ENCODE measurements around the gene BACH2.

Gene BACH2

DNA sequence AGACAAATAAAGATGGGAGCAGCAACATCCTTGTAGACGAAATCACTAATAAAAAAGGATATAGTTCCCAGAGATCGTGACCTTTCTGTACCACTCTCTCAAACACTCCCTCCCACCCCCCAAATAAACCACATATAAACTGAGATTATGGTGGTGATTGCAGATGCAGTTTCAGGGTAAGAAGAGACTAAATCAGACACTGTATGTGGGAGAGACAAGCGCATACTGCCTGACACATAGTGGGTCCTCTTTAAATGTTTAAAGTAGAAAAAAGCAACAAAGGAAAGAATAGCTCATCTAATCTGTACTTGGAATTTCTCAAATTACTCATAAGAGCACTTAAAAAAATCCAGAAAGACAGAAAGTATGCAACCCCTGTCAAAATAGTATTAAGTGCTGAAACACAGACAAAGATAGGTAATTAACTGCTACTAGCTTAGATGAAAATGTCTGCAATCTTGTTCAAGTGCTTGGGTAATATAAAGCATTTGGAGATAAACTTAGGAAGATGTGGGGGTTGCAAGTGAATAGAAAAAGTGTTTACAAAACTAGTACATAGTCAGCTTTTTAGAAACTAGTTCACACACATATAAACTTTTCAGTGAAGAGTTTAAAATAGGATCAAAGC lies 151.6 kb downstream of the BACH2 start:
- Histone ChIP-seq H3K36me3 (ENCODE audit: insufficient read depth) (no peaks in the 10 kb centered on the region), H3K4me3 (IDR thresholded peaks at IDR 0.05; ENCODE audit: insufficient read depth, low read depth, low read length) (no peak overlapping the region), H3K27ac (no peak overlapping the region), H2AFZ (ENCODE audit: low read depth) (no peak overlapping the region), H3K79me2 (ENCODE audit: insufficient read depth, low read depth) (no peaks in the 10 kb centered on the region), H3K9ac (no peak overlapping the region), H3K4me2 (peak overlapping the region; percentile 7; the same call in 1 of the 2 replicates), H4K20me1 (ENCODE audit: insufficient read depth) (no peaks in the 10 kb centered on the region), H3K27me3 (ENCODE audit: insufficient read depth, low read depth) (no peaks in the 10 kb centered on the region), H3K4me1 (ENCODE audit: low read depth, poor library complexity, severe bottlenecking) (peaks cover 14% of the 10 kb centered on the region)
- TF ChIP-seq, protein P1, sequence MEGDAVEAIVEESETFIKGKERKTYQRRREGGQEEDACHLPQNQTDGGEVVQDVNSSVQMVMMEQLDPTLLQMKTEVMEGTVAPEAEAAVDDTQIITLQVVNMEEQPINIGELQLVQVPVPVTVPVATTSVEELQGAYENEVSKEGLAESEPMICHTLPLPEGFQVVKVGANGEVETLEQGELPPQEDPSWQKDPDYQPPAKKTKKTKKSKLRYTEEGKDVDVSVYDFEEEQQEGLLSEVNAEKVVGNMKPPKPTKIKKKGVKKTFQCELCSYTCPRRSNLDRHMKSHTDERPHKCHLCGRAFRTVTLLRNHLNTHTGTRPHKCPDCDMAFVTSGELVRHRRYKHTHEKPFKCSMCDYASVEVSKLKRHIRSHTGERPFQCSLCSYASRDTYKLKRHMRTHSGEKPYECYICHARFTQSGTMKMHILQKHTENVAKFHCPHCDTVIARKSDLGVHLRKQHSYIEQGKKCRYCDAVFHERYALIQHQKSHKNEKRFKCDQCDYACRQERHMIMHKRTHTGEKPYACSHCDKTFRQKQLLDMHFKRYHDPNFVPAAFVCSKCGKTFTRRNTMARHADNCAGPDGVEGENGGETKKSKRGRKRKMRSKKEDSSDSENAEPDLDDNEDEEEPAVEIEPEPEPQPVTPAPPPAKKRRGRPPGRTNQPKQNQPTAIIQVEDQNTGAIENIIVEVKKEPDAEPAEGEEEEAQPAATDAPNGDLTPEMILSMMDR (conservative IDR thresholded peaks at IDR 0.05; ENCODE audit: low read depth, low read length): no peak

GRCh38 chr6:90144396-90144795 lies 152.2 kb downstream of the BACH2 start:
- H3K4me1 ChIP-seq (ENCODE audit: low read depth, poor library complexity, severe bottlenecking): peaks cover 14% of the 10 kb centered on the region
- H3K4me2 ChIP-seq: peak overlapping the region; percentile 7; the same call in 1 of the 2 replicates
- TF ChIP-seq, protein P1 (conservative IDR thresholded peaks at IDR 0.05; ENCODE audit: low read depth, low read length): no peak
- H3K27ac ChIP-seq: no peak overlapping the region
- H3K27me3 ChIP-seq (ENCODE audit: insufficient read depth, low read depth): no peaks in the 10 kb centered on the region
- no peaks in the 10 kb centered on the region for H3K36me3 ChIP-seq (ENCODE audit: insufficient read depth)
- H2AFZ ChIP-seq (ENCODE audit: low read depth): no peak overlapping the region
- no peaks in the 10 kb centered on the region for H4K20me1 ChIP-seq (ENCODE audit: insufficient read depth)
- H3K79me2 ChIP-seq (ENCODE audit: insufficient read depth, low read depth): no peaks in the 10 kb centered on the region
- H3K4me3 ChIP-seq (IDR thresholded peaks at IDR 0.05; ENCODE audit: insufficient read depth, low read depth, low read length): no peak overlapping the region
- H3K9ac ChIP-seq: no peak overlapping the region

DNA sequence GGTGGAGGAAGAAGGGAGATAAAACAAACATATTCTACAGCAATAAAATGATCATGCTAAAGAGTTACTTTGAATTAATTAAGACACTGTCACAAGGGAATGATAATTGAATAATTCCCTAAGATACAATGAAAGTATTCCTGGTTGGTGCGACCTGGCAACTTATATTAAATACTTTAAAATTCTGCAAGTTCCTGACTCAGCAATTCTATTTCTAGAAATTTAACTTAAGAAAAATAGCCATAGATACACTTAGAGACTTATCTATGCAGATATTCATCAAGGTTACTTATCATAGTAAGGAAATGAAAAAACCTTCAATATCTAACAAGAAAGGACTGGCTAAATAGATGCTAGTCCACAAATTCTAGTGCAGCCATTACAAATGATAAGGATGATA lies 156.0 kb downstream of the BACH2 start:
- Histone ChIP-seq H3K27ac (no peak overlapping the region), H3K27me3 (ENCODE audit: insufficient read depth, low read depth) (no peaks in the 10 kb centered on the region), H3K9ac (no peak overlapping the region), H3K4me3 (IDR thresholded peaks at IDR 0.05; ENCODE audit: insufficient read depth, low read depth, low read length) (no peak overlapping the region), H3K79me2 (ENCODE audit: insufficient read depth, low read depth) (no peaks in the 10 kb centered on the region), H4K20me1 (ENCODE audit: insufficient read depth) (no peaks in the 10 kb centered on the region), H2AFZ (ENCODE audit: low read depth) (no peak overlapping the region), H3K4me1 (ENCODE audit: low read depth, poor library complexity, severe bottlenecking) (peaks cover 14% of the 10 kb centered on the region), H3K36me3 (ENCODE audit: insufficient read depth) (no peaks in the 10 kb centered on the region), H3K4me2 (no peak overlapping the region)
- TF ChIP-seq, protein P1 (conservative IDR thresholded peaks at IDR 0.05; ENCODE audit: low read depth, low read length): no peak

DNA sequence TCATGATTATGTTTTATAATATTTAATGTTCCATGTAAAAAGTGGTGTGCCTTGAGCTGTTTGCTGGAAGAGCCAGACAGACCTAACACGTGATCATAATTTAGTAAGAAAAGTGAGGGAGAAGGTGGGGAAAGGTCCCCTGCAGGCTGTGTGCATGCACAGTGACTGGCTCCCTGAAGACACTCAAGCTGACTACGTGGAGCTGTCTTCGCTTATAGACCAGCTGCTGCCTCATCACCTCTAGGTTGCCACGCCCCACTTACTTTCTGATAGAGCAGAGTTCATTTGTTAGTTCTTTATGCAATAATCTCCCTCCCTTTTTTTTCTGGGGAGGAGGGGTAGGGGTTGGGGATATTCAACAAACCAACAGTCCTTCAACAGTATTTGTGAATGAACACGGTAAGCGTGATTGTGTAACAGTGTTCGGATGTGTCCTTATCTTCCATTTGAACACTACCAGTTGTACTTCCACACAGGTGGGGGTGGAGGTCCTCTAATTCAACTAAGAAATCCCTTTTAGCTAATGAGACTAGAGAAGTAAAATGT lies 157.3 kb downstream of the BACH2 start:
- Histone ChIP-seq H3K4me1 (ENCODE audit: low read depth, poor library complexity, severe bottlenecking) (peaks cover 3% of the 10 kb centered on the region), H4K20me1 (ENCODE audit: insufficient read depth) (no peaks in the 10 kb centered on the region), H3K27me3 (ENCODE audit: insufficient read depth, low read depth) (no peaks in the 10 kb centered on the region), H3K9ac (no peak overlapping the region), H3K79me2 (ENCODE audit: insufficient read depth, low read depth) (no peaks in the 10 kb centered on the region), H3K4me3 (IDR thresholded peaks at IDR 0.05; ENCODE audit: insufficient read depth, low read depth, low read length) (no peak overlapping the region), H2AFZ (ENCODE audit: low read depth) (no peak overlapping the region), H3K27ac (no peak overlapping the region), H3K4me2 (no peak overlapping the region), H3K36me3 (ENCODE audit: insufficient read depth) (no peaks in the 10 kb centered on the region)
- TF ChIP-seq, protein P1 (conservative IDR thresholded peaks at IDR 0.05; ENCODE audit: low read depth, low read length): no peak
